RWPE2 (cell line): ENCODE measurements around the gene NDUFB7.

Experiments
- ATAC-seq: fragments of 200-7000 bp; cut with Tn5 transposase; 3 replicates; pipeline ENCODE4 v1.9.1; 2021; ENCODE audit warnings: low read depth
- DNase-seq: peaks from one replicate; pipeline ENCODE4 v3.0.0-alpha.2; 2020; ENCODE audit warnings: low spot score
- H3K27ac ChIP-seq: fragments of 450-650 bp; 2 replicates; pipeline ENCODE4 v1.5.1; 2017; ENCODE audit warnings: mild to moderate bottlenecking; ENCODE audit not compliant: poor library complexity, severe bottlenecking
- H3K27me3 ChIP-seq: fragments of 250-450 bp; sonication (Bioruptor Pico); 2 replicates; pipeline ENCODE4 v1.5.1; 2021; ENCODE audit warnings: mild to moderate bottlenecking, moderate library complexity; ENCODE audit not compliant: insufficient read depth, poor library complexity, severe bottlenecking
- H3K36me3 ChIP-seq: fragments of 250-450 bp; sonication (Bioruptor Pico); 2 replicates; pipeline ENCODE4 v1.5.1; 2020; ENCODE audit warnings: low read depth, mild to moderate bottlenecking, moderate library complexity
- H3K4me1 ChIP-seq: fragments of 250-450 bp; sonication (Bioruptor Pico); 2 replicates; pipeline ENCODE4 v1.5.1; 2021; ENCODE audit warnings: mild to moderate bottlenecking, moderate library complexity; ENCODE audit not compliant: insufficient read depth, poor library complexity, severe bottlenecking
- H3K4me3 ChIP-seq: fragments of 250-450 bp; sonication (Bioruptor Pico); 2 replicates; pipeline ENCODE4 v1.5.1; 2021; ENCODE audit warnings: mild to moderate bottlenecking, moderate library complexity; ENCODE audit not compliant: severe bottlenecking
- H3K9me3 ChIP-seq: fragments of 250-450 bp; sonication (Bioruptor Pico); 2 replicates; pipeline ENCODE4 v1.5.1; 2021; ENCODE audit warnings: mild to moderate bottlenecking, moderate library complexity; ENCODE audit not compliant: severe bottlenecking
- CTCF ChIP-seq: fragments of 450-650 bp; IDR thresholded peaks from one replicate; pipeline ENCODE4 v1.5.1; 2017; ENCODE audit warnings: mild to moderate bottlenecking, moderate library complexity; ENCODE audit not compliant: poor library complexity, severe bottlenecking

Gene NDUFB7

DNA sequence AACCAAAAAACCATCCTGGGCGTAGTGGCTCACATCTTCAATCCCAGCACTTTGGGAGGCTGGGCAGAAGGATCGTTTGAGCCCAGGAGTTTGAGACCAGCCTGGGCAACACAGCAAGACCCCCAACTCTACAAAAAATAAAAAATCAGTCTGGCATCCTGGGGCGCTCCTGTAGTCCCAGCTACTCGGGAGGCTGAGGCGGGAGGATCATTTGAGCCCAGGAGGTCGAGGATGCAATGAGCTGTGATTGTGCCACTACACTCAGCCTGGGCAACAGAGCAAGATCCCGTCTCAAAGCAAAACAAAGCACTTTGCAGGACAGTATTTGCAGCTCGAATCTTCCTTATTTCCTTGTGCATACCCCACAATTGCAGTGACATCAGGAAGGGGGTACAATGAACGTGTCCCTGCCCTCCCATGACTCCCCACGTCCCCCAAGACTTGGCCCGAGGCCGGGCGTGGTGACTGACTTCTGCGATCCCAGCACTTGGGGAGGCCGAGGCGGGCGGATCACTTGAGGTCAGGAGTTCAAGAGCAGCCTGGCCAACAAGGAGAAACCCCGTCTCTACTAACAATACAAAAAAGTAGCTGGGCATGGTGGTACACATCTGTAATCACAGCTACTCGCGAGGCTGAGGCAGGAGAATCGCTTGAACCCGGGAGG lies 870 bp downstream of the NDUFB7 start:
- Histone ChIP-seq H3K4me3 (peak overlapping the region; percentile 98), H3K27ac (peak overlapping the region; percentile 22)
- ATAC-seq = no peak

DNA sequence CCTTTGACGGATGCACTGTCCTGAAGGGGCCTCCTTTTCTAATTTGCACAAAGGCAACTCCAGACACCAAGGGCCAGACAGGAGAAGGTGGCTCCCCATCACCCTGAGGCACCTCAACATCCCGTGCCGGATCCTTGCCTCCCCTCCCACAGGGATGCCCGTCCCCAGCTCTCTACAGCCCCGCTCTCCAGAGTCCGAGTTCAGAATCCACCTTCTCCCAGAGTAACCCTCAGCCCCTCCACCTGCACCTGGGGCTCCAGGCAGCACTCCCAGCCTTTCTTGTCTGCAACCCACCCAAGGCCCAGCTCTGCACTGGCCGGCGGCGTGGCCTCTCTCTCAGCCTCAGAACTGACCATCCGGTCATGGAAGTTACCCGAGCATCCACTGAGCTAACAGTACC lies 4.8 kb downstream of the NDUFB7 start:
- H3K36me3 ChIP-seq = peaks cover 30% of the 10 kb centered on the region
- DNase-seq (no peak), ATAC-seq (no peak)
- no peak overlapping the region for H3K27ac ChIP-seq
- no peak overlapping the region for H3K4me3 ChIP-seq
- no peak for TF ChIP-seq CTCF
- no peaks in the 10 kb centered on the region for H3K9me3 ChIP-seq
- peaks cover 7% of the 10 kb centered on the region for H3K4me1 ChIP-seq
- no peaks in the 10 kb centered on the region for H3K27me3 ChIP-seq

More for the DNA sequence above, 870 bp downstream of the NDUFB7 start:
- peaks cover 4% of the 10 kb centered on the region for H3K4me1 ChIP-seq
- DNase-seq = no peak
- H3K27me3 ChIP-seq = no peaks in the 10 kb centered on the region
- H3K9me3 ChIP-seq = no peaks in the 10 kb centered on the region
- no peak for TF ChIP-seq CTCF
- H3K36me3 ChIP-seq = peaks cover 7% of the 10 kb centered on the region

DNA sequence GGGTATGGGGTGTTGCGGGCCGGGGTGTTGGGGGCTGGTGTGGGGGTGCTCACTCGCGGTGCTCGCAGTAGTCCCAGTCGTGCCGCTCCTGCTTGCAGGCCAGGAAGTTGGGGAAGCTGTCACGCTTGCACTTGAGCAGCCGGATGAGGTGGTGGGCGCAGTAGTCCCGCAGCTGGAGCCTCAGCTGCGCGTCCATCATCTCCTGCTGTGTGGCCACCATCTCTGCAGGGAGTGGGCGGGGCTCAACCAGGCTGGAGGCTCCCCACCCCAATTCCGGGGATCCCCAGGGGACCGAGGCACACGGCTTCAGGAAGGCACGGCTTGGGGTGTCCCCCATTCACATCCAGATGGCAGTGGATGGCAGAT lies 5.2 kb downstream of the NDUFB7 start:
- Histone ChIP-seq H3K36me3 (peaks cover 30% of the 10 kb centered on the region), H3K4me3 (no peak overlapping the region), H3K4me1 (peaks cover 11% of the 10 kb centered on the region), H3K27ac (no peak overlapping the region), H3K27me3 (no peaks in the 10 kb centered on the region), H3K9me3 (no peaks in the 10 kb centered on the region)
- DNase-seq (no peak), ATAC-seq (no peak)
- TF ChIP-seq CTCF = no peak

DNA sequence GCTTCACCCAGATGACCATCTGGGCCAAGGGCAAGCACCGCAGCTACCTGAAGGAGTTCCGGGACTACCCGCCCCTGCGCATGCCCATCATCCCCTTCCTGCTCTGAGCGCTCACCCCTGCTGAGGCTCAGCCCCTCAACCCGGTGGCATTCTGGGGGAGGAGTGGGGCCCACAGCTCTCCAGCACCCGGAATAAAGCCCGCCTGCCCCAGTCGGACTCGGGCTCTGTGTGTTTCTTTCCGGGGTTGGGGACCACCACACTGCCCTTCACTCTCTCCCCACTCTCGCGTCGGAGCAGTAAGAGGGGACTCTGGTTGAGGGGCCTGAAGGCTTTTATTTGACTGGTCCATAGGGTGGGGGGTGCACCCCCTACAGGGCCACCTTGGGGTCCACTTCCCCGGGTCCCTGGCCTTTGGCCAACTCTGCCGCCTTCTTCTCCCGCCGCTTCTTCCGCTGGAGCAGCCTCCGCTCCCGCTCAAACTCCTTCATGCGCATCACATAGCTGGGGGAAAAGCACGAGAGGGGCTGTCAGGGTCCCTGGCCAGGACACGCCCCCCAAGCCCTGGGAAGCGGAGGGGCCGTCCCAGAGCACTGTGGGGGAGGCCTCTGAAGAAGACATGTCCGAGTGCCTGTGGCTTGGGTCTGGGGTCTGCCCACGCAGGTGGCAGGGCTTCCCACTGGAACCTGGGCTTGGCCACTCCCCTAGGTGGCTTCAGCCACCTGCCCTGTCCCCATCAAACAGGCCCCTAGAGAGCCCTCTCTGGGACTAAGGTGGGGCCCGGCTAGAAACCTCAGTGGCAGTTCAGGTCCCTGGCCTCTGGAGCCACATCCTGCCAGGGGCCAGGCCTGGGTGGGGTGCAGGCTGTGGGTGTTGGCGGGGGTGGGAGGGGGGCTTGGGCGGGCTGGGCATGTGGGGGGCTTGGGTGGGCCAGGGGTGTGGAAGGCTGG lies 5.8 kb downstream of the NDUFB7 start:
- no peak for TF ChIP-seq CTCF
- DNase-seq = no peak

More for the DNA sequence above, 5.8 kb downstream of the NDUFB7 start:
- H3K4me1 ChIP-seq = peaks cover 18% of the 10 kb centered on the region
- H3K36me3 ChIP-seq = peaks cover 30% of the 10 kb centered on the region
- no peaks in the 10 kb centered on the region for H3K27me3 ChIP-seq
- H3K9me3 ChIP-seq = no peaks in the 10 kb centered on the region
- no peak for ATAC-seq
- H3K27ac ChIP-seq = no peak overlapping the region
- H3K4me3 ChIP-seq = no peak overlapping the region
